ENCODE results near the gene GPR84.

Gene GPR84

DNA sequence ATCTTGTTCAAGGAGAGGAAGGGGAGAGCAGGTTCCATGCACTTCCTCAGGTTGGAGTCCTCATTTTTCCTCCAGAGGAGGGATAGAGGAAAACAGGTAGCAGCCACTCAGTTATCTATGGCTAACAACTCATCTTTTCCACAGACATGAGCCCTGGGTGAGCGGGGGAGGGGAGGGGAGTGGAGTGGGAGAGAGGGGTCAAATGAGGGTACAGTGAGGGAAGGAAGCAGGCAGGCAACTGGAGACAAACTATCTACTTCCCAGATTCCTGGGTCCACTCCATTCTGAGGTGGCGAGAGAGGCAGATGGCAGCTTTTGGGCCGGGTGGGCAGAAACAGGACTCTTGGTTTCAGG lies 22.8 kb upstream of the GPR84 start:
- no peak for DNase-seq (ENCODE audit: low read depth)
- no peak overlapping the region for H3K4me3 ChIP-seq (ENCODE audit: low read depth, low read length)
- TF ChIP-seq, protein P1, sequence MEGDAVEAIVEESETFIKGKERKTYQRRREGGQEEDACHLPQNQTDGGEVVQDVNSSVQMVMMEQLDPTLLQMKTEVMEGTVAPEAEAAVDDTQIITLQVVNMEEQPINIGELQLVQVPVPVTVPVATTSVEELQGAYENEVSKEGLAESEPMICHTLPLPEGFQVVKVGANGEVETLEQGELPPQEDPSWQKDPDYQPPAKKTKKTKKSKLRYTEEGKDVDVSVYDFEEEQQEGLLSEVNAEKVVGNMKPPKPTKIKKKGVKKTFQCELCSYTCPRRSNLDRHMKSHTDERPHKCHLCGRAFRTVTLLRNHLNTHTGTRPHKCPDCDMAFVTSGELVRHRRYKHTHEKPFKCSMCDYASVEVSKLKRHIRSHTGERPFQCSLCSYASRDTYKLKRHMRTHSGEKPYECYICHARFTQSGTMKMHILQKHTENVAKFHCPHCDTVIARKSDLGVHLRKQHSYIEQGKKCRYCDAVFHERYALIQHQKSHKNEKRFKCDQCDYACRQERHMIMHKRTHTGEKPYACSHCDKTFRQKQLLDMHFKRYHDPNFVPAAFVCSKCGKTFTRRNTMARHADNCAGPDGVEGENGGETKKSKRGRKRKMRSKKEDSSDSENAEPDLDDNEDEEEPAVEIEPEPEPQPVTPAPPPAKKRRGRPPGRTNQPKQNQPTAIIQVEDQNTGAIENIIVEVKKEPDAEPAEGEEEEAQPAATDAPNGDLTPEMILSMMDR (IDR thresholded peaks at IDR 0.05; ENCODE audit: low read depth, low read length, missing control alignments): no peak

DNA sequence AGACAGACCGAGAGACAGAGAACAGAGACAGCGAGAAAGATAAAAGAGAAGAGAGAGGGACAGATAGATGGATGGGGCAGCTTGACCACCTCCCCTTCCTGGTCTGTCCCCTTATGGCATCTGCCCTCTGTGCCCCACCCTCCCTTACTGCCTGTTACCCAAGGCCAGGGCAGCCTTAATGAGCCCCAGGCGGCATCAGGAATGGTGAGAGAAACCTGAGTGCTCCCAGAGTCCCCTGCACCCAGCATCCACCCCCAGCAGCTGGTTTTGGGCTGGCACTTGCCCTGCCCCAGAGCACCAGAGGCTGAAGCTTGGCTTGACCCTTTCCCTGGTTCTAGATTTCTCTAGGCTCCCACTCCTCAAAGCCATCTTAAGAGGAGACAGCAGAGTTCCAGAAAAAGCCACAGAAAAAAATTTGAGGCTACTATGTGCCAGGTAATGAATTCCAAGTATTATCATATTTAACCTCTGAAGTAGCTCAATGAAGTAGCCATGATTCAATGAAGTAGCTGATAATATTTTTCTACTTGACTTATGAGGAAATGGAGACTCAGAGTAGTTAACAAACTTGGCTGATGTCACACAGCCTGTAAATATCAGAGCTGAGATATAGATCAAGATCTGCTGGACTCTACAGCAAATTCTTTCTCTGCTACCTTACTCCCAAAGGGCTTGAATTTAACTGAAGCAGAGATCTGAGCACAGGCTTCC lies 22.3 kb upstream of the GPR84 start:
- TF ChIP-seq, protein P1 (IDR thresholded peaks at IDR 0.05; ENCODE audit: low read depth, low read length, missing control alignments): no peak
- H3K4me3 ChIP-seq (ENCODE audit: low read depth, low read length): no peak overlapping the region
- no peak for DNase-seq (ENCODE audit: low read depth)

DNA sequence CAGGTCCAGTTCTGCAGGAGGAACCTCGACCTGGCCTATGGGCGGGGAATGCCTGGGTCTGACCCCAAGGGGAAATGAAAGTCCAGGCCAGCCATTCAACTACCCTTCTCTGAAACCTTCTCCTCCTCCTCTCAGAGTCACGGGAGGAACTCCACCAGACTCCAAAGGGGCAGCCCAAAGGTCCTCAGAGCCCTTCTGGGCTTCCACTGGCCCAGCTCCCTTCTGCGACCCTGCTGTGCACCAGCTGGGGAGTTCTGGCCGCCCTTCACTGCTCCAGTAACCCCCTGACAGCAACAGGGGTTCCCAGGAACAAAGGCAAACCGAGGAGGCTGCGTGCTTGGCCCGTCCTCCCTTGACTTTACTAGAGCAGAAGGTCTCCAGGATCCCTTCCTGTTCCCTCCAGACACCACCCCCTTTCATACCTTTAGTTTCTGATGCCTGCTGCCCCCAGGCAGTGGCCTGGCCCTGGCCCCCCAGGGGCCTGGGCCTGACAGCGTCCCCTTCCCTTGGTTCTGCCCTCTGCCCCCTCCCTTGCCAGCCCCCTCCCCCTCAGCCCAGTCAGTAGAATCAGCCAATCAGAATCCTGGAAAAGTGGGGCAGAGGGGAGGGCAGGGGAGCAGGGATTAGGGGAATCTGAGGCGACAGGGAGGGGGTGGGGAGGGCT lies 21.1 kb upstream of the GPR84 start:
- no peak overlapping the region for H3K4me3 ChIP-seq (ENCODE audit: low read depth, low read length)
- TF ChIP-seq, protein P1 (IDR thresholded peaks at IDR 0.05; ENCODE audit: low read depth, low read length, missing control alignments): no peak
- DNase-seq (ENCODE audit: low read depth): no peak

DNA sequence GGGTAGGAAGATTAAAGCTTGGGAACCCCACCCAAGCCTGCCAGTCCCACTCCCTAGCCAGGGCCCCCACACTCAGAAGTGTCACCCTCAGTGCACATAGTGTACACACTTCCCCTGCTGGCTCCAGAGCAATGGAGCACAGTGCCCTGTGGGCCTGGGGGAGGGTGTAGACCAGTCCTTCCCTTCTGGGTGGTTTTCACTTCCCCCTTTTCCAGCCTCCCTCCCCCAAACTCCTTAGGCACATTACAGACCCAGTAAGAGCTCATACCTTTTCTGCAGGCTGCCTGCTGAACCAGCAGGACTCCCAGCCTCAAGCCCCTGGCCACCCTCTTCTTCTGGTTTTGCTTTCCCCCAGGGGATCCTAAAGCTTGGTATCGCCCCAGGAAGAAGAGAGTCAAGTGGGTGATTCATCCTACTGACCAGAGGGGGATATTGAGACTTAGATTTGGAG lies 20.3 kb upstream of the GPR84 start, which contains the start of gene ZNF385A:
TSS of gene ZNF385A (minus strand) at position 143 of the 451 bp plus-strand sequence. CDS start 219 bp downstream, outside the sequence.
- DNase-seq (ENCODE audit: low read depth): no peak
- TF ChIP-seq, protein P1 (IDR thresholded peaks at IDR 0.05; ENCODE audit: low read depth, low read length, missing control alignments): no peak
- H3K4me3 ChIP-seq (ENCODE audit: low read depth, low read length): no peak within 1 kb of the TSS

DNA sequence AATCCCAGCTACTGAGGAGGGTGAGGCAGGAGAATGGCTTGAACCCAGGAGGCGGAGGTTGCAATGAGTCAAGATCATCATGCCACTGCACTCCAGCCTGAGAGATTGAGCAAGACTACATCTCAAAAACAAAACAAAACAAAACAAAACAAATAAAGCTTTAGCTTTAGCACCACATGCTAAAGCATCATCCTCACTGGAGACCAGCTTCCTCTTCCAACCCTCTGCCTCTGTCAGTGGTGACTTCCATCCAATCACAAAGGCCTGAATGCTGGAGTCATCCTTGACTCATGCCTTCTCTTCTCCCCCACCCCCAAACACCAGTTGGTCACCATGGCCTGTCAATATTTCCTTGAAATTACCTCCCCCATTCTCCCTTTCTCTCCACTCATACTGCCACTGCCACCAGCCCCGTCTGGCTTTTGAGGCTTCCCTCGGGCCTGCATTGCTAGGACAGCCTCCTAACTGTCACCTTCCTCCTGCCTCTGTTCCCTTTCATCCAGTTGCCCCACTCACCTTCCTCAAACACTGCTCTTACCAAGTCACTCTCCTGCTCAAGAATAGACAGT lies 18.8 kb upstream of the GPR84 start:
- TF ChIP-seq, protein P1 (IDR thresholded peaks at IDR 0.05; ENCODE audit: low read depth, low read length, missing control alignments): no peak
- DNase-seq (ENCODE audit: low read depth): no peak
- no peak overlapping the region for H3K4me3 ChIP-seq (ENCODE audit: low read depth, low read length)

DNA sequence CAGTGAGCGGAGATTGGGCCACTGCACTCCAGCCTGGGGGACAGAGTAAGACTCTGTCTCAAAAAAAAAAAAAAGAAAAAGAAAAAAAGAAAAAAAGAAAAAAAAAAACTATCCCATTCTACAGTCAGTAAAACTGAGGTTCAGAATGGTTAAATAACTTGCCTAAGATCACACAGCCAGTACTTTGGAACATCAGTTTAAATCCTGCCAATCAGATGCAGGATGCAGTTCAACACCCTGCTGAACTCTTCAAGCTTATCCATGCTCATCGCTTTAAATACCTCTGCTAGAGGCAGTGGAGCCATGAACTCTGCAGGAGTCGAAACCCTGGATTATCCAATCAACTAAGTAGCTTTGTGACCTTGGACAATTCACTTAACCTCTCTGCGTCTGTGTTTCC lies 16.9 kb upstream of the GPR84 start:
- no peak for DNase-seq (ENCODE audit: low read depth)
- TF ChIP-seq, protein P1 (IDR thresholded peaks at IDR 0.05; ENCODE audit: low read depth, low read length, missing control alignments): no peak
- no peak overlapping the region for H3K4me3 ChIP-seq (ENCODE audit: low read depth, low read length)
